Suprapubic skin (tissue), 4 donors: ENCODE results near the gene PRMT7. TPM values are rescaled to one million over a fixed set of nuclear protein-coding genes. Genes with fewer than 3 reads are reported as not detected.

ENCODE experiments used
- DNase-seq, 2 donors: peaks; one replicate each; pipeline ENCODE4 v3.0.0-alpha.2; 2019; ENCODE audit warnings: low spot score in 2 of 2
- H3K27ac ChIP-seq: fragments of 200-600 bp; sonication (generic); one replicate; pipeline ENCODE4 v1.5.1; 2019
- H3K27me3 ChIP-seq: fragments of 200-600 bp; sonication (generic); one replicate; pipeline ENCODE4 v1.5.1; 2019
- H3K36me3 ChIP-seq: fragments of 200-600 bp; sonication (generic); one replicate; pipeline ENCODE4 v1.5.1; 2019
- H3K4me1 ChIP-seq: fragments of 200-600 bp; sonication (generic); one replicate; pipeline ENCODE4 v1.5.1; 2019
- H3K4me3 ChIP-seq: fragments of 200-600 bp; sonication (generic); one replicate; pipeline ENCODE4 v1.5.1; 2019; ENCODE audit warnings: mild to moderate bottlenecking
- H3K9me3 ChIP-seq: fragments of 200-600 bp; sonication (generic); one replicate; pipeline ENCODE4 v1.5.1; 2019
- EP300 ChIP-seq: sonication (generic); formaldehyde crosslinking; IDR thresholded peaks from one replicate; pipeline ENCODE4 v1.6.1; 2017; ENCODE audit warnings: antibody characterized with exemption
- POLR2A ChIP-seq, 2 donors: fragments of 450-650 bp; IDR thresholded peaks; one replicate each; pipeline ENCODE4 v1.6.1; 2017; ENCODE audit warnings: antibody characterized with exemption in 2 of 2, mild to moderate bottlenecking in 2 of 2, moderate library complexity in 2 of 2
- POLR2AphosphoS5 ChIP-seq, 3 donors: sonication (generic); formaldehyde crosslinking; IDR thresholded peaks; one replicate each; pipeline ENCODE4 v1.6.1; 2017; ENCODE audit warnings: antibody characterized with exemption in 3 of 3
- WGBS: methylation state at CpG from one replicate; pipeline ENCODE4 v1.1.5; 2018; 5-methylcytosine and 5-hydroxymethylcytosine counted together
- total RNA-seq, 4 donors: library from RNA; depleted of rRNA; stranded (reverse); fragments of >200 nt; gene quantifications; one replicate each; pipeline ENCODE4 v1.1.0, GENCODE V29; 2016
- TF ChIP-seq, protein P1 (sequence below), 2 donors: fragments of 200-600 bp in 1 of 2; fragments of 450-650 bp in 1 of 2; sonication (generic) in 1 of 2; IDR thresholded peaks; one replicate each; pipeline ENCODE4 v1.5.1; 2016 to 2019; ENCODE audit warnings: antibody characterized with exemption in 2 of 2, mild to moderate bottlenecking in 1 of 2, moderate library complexity in 1 of 2

Gene PRMT7
- total RNA-seq, 4 donors from 2014 or later, result 38.8 to 101 (median 69.9) TPM

DNA sequence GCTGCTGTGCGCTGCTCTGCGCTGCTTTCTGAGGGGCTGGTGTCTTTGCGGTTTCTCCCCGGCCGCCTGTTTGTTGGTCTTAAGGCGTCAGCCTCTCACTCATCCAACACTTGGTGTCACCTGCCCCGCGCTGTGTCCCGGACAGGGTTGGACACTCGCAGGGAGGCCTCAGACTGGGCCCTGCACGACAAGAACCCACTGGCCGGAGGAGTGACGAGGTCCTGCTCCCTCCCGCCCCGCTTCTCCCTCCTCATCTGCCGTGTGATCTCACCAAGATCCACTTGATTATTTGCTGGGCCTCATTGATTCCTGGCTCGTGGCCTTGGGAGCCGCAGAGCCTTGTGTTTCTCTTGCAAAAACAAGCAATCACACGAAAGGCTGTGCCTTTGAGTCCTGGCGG lies 56.6 kb downstream of the PRMT7 start:
- no peak overlapping the region for H3K4me3 ChIP-seq
- DNase-seq, result no peak
- TF ChIP-seq, protein P1, sequence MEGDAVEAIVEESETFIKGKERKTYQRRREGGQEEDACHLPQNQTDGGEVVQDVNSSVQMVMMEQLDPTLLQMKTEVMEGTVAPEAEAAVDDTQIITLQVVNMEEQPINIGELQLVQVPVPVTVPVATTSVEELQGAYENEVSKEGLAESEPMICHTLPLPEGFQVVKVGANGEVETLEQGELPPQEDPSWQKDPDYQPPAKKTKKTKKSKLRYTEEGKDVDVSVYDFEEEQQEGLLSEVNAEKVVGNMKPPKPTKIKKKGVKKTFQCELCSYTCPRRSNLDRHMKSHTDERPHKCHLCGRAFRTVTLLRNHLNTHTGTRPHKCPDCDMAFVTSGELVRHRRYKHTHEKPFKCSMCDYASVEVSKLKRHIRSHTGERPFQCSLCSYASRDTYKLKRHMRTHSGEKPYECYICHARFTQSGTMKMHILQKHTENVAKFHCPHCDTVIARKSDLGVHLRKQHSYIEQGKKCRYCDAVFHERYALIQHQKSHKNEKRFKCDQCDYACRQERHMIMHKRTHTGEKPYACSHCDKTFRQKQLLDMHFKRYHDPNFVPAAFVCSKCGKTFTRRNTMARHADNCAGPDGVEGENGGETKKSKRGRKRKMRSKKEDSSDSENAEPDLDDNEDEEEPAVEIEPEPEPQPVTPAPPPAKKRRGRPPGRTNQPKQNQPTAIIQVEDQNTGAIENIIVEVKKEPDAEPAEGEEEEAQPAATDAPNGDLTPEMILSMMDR (IDR thresholded peaks at IDR 0.05), result no peak
- peaks cover 17% of the 10 kb centered on the region for H3K4me1 ChIP-seq
- no peaks in the 10 kb centered on the region for H3K36me3 ChIP-seq
- H3K27ac ChIP-seq, result no peak overlapping the region
- 78% methylated on average over 17 of the region's 20 CpGs for WGBS
- H3K27me3 ChIP-seq, result peaks cover 16% of the 10 kb centered on the region
- H3K9me3 ChIP-seq, result no peaks in the 10 kb centered on the region

DNA sequence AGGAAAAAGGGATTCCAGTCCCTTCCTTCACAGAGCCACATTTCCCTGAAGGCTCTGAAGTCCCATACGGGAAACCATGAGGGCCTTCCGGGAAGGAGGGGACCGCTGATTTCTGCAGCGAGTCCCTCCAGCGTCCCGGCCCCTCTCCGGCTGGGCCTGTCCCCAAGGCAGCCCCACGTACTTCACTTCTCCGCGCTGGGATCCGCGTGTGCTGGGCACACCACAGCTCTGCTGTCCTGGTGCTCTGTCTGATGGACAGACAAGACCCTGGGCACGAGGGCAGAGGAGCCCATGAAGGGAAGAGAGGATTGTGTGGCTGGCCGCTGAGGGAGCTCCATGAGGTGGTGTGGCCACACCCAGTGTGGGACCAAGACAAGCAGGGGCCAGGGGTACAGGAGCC lies 57.1 kb downstream of the PRMT7 start:
- peaks cover 16% of the 10 kb centered on the region for H3K27me3 ChIP-seq
- 88% methylated on average over 14 of the region's 14 CpGs for WGBS
- peaks cover 17% of the 10 kb centered on the region for H3K4me1 ChIP-seq
- no peaks in the 10 kb centered on the region for H3K36me3 ChIP-seq
- no peak overlapping the region for H3K4me3 ChIP-seq
- DNase-seq, result no peak
- H3K9me3 ChIP-seq, result no peaks in the 10 kb centered on the region
- TF ChIP-seq POLR2A (IDR thresholded peaks at IDR 0.05) (no peak), POLR2AphosphoS5 (IDR thresholded peaks at IDR 0.05) (no peak), EP300 (no peak)
- TF ChIP-seq, protein P1 (IDR thresholded peaks at IDR 0.05), result no peak
- H3K27ac ChIP-seq, result no peak overlapping the region

DNA sequence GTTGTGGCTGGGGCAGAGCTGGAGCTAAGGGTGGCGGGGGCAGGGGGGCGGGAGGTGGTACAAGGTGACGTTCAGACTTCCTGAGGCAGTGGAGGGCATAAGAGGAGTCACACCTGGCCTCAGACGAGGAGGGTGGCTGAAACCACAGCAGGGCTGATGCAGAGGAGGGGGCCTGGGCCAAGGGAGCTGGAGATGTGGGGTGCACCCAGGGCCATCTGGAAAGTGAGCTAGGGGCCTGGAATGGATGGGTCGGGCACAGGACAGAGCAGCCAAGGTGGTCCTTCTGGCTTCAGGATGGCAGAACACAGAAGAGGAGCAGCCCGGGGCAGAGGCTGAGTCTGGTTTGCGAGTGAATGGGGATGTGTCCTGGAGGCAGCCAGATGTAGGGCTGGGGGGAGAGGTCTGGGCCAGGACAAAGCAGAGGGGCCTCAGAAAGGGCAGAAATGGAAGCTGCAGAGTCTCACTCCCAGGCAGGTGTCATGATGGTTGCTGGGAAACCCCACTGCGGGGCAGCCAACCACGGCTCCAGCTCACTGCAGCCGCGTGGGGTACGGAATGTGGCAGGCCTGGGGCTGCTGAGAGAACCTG lies 57.6 kb downstream of the PRMT7 start:
- H3K36me3 ChIP-seq, result no peaks in the 10 kb centered on the region
- 63% methylated on average over 12 of the region's 12 CpGs for WGBS
- H3K27ac ChIP-seq, result no peak overlapping the region
- DNase-seq, result no peak
- TF ChIP-seq POLR2A (IDR thresholded peaks at IDR 0.05), result no peak
- TF ChIP-seq POLR2AphosphoS5 (IDR thresholded peaks at IDR 0.05), result no peak
- TF ChIP-seq, protein P1 (IDR thresholded peaks at IDR 0.05), result no peak
- no peak for TF ChIP-seq EP300
- no peaks in the 10 kb centered on the region for H3K9me3 ChIP-seq
- no peak overlapping the region for H3K4me3 ChIP-seq
- H3K27me3 ChIP-seq, result peaks cover 16% of the 10 kb centered on the region
- peaks cover 17% of the 10 kb centered on the region for H3K4me1 ChIP-seq

DNA sequence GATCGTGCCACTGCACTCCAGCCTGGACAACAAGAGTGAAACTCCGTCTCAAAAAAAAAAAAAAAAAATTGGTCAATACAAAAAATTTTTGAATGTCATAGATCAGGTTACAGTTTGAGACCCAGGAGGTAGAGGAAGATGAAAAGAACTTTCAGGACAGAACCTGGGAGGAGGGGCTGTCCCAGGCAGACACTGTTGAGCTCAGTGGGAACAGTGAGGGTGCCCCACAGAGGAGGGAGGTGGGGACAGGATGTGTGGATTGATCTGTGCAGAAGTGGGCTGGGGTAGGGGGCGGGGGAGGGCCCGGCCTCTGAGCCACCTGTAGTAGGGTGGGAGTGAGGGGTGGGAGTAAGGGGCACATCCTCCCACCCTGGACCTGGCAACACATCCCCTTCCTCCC lies 58.3 kb downstream of the PRMT7 start:
- TF ChIP-seq POLR2AphosphoS5 (IDR thresholded peaks at IDR 0.05) (no peak), EP300 (no peak), POLR2A (IDR thresholded peaks at IDR 0.05) (no peak)
- TF ChIP-seq, protein P1 (IDR thresholded peaks at IDR 0.05), result no peak
- Histone ChIP-seq H3K27me3 (peaks cover 16% of the 10 kb centered on the region), H3K27ac (no peak overlapping the region), H3K9me3 (no peaks in the 10 kb centered on the region), H3K36me3 (no peaks in the 10 kb centered on the region), H3K4me3 (no peak overlapping the region), H3K4me1 (peaks cover 16% of the 10 kb centered on the region)
- 69% methylated on average over 4 of the region's 4 CpGs for WGBS
- DNase-seq, result no peak

DNA sequence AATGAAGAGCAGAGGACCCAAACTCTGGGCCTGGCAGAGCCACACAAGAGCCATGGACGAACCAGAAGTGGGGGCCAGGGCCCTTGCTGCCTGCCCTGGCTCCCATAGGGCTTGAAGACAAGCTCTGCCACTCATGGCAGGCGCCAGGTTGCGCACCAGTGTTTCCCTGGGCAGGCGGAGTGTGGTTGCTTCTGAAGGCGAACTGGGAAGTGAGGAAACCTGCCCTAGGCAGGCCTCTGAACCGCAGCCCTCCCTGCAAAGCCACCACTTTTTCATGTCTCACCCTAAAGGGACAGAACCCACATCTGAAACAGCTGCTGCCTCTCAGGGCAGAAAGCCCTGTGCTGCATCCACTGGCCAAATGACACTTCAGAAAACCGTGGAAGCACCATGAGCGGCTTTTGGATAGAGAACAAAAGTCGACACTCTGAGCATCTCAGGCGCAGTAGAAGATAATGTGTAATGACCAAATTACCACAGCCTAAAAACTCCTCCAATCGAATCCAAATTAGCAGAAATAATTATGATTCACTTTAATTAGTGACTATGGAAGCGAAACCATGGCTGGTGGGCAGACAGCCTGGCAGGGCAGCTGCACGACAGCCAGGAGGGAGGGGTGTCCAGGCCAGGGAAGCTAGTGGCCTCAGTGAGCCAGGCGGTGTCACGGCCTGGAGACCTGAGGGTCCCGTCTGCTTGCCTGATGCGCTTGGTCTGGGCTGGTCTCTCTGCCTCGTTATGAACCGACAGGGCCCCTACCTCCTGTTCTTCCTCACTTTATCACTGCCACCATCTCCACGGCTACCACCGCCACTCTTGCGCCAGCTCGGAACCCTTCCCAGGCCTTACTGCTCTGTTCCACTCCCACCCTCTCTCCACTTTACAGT lies 59.1 kb downstream of the PRMT7 start:
- WGBS, result 75% methylated on average over 17 of the region's 23 CpGs
- DNase-seq, result no peak
- H3K9me3 ChIP-seq, result no peaks in the 10 kb centered on the region
- H3K36me3 ChIP-seq, result no peaks in the 10 kb centered on the region
- H3K27me3 ChIP-seq, result peaks cover 11% of the 10 kb centered on the region
- H3K4me1 ChIP-seq, result peaks cover 8% of the 10 kb centered on the region
- no peak overlapping the region for H3K4me3 ChIP-seq
- no peak for TF ChIP-seq POLR2AphosphoS5 (IDR thresholded peaks at IDR 0.05)
- H3K27ac ChIP-seq, result no peak overlapping the region
